ENCODE results near the gene HSPG2. TPM values are rescaled to one million over a fixed set of nuclear protein-coding genes. Genes with fewer than 3 reads are reported as not detected.

Gene HSPG2
- total and polyA plus RNA-seq, 2 donors (not counting 1 experiment from before 2014, with no cell fraction given), result 2.0 to 4.5 TPM

DNA sequence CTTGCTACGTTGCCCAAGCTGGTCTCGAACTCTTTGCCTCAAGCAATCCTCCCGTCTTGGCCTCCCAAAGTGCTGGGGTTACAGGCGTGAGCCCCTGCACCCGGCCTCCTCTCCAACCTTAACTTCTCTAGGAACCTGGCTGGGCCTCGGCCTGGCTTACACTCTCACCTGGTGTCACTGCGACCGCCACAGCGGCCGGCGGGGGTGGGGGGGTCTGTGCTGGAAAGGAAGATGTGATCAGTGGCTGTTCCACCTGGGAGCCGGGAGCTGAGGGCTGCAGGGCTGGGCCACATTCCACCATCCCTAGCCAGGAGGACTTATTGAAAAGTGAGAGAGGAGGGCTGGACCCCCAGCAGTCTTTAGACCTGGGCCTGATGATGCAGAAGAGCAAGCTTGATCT, 48.6 kb downstream of the HSPG2 start:
- Histone ChIP-seq H3K4me2 (replicated peaks; ENCODE audit: low read depth, low read length, poor library complexity, severe bottlenecking) (no peak overlapping the region), H2AFZ (ENCODE audit: insufficient read depth, low read depth, low read length, poor library complexity, severe bottlenecking) (no peak overlapping the region), H3K9ac (ENCODE audit: low read length) (no peak overlapping the region), H3K79me2 (ENCODE audit: control insufficient read depth, insufficient read depth, low read length) (no peaks in the 10 kb centered on the region), H3K27me3 (replicated peaks in 1 of 4; ENCODE audit: control extremely low read depth in 1 of 4, control insufficient read depth in 3 of 4, insufficient read depth in 4 of 4, low read length in 3 of 4) (no peaks in the 10 kb centered on the region), H3K36me3 (replicated peaks in 1 of 2; ENCODE audit: control extremely low read depth in 1 of 2, control insufficient read depth in 1 of 2, extremely low read depth in 1 of 2, insufficient read depth in 2 of 2, low read length in 1 of 2) (no peaks in the 10 kb centered on the region), H4K20me1 (ENCODE audit: control insufficient read depth, insufficient read depth, low read length, poor library complexity, severe bottlenecking) (no peaks in the 10 kb centered on the region), H3K27ac (ENCODE audit: low read length in 2 of 2) (no peak overlapping the region), H3K9me3 (ENCODE audit: control extremely low read depth in 1 of 3, control insufficient read depth in 2 of 3, insufficient read depth in 1 of 3, low read length in 2 of 3) (no peaks in the 10 kb centered on the region), H3K4me1 (ENCODE audit: control insufficient read depth in 2 of 2, insufficient read depth in 2 of 2, low read length in 2 of 2) (no peaks in the 10 kb centered on the region), H3K4me3 (ENCODE audit: control extremely low read depth in 1 of 5, extremely low read depth in 1 of 5, insufficient read depth in 1 of 5, low read depth in 2 of 5, low read length in 4 of 5) (no peak overlapping the region)
- H3K9me3 Mint-ChIP-seq (ENCODE audit: insufficient read depth), result no peaks in the 10 kb centered on the region
- intact Hi-C loops (cut with micrococcal nuclease), result no loop called here
- no peaks in the 10 kb centered on the region for H3K27me3 Mint-ChIP-seq
- ATAC-seq (ENCODE audit: low read depth) (no peak), DNase-seq (no peak)
- POLR2A ChIA-PET, result no interaction called here
- H3K4me1 Mint-ChIP-seq, result no peaks in the 10 kb centered on the region
- CTCF ChIA-PET, result no interaction called here
- no peak overlapping the region for H3K4me3 Mint-ChIP-seq
- H3K27ac Mint-ChIP-seq, result no peak overlapping the region
- WGBS (ENCODE audit: insufficient coverage), result 97% methylated on average over 5 of the region's 12 CpGs
- TF ChIP-seq EZH2 (IDR thresholded peaks at IDR 0.05; ENCODE audit: borderline replicate concordance, insufficient read depth, low read depth, low read length, poor library complexity, severe bottlenecking), result no peak
- TF ChIP-seq, protein P1, sequence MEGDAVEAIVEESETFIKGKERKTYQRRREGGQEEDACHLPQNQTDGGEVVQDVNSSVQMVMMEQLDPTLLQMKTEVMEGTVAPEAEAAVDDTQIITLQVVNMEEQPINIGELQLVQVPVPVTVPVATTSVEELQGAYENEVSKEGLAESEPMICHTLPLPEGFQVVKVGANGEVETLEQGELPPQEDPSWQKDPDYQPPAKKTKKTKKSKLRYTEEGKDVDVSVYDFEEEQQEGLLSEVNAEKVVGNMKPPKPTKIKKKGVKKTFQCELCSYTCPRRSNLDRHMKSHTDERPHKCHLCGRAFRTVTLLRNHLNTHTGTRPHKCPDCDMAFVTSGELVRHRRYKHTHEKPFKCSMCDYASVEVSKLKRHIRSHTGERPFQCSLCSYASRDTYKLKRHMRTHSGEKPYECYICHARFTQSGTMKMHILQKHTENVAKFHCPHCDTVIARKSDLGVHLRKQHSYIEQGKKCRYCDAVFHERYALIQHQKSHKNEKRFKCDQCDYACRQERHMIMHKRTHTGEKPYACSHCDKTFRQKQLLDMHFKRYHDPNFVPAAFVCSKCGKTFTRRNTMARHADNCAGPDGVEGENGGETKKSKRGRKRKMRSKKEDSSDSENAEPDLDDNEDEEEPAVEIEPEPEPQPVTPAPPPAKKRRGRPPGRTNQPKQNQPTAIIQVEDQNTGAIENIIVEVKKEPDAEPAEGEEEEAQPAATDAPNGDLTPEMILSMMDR (IDR thresholded peaks at IDR 0.05), result no peak

DNA sequence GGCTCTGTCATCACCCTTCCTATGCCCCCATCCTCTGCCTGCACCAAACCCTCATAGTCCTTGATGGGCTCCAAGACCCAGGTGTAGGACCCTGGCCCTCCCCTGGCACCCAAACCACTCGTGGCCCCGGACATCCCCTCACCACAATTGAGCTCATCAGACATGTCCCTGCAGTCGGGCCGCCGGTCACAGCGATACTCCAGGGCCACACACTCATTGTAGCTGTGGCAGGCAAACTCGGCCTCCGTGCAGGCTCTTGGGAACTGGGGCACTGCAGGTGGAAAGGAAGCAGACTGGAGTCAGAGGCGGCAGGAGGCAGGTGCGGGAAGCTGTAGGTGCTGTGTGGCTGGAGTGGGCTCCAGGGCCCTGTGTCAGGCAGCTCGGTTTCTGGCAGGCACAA, 49.3 kb downstream of the HSPG2 start:
- Mint-ChIP-seq H3K27me3 (no peaks in the 10 kb centered on the region), H3K4me3 (no peak overlapping the region), H3K9me3 (ENCODE audit: insufficient read depth) (no peaks in the 10 kb centered on the region), H3K4me1 (no peaks in the 10 kb centered on the region), H3K27ac (no peak overlapping the region)
- no peaks in the 10 kb centered on the region for H3K27me3 ChIP-seq (replicated peaks in 1 of 4; ENCODE audit: control extremely low read depth in 1 of 4, control insufficient read depth in 3 of 4, insufficient read depth in 4 of 4, low read length in 3 of 4)
- ChIA-PET POLR2A (no interaction called here), CTCF (interaction anchor here (0.5 kb wide), 1 partner anchor 1197 kb away, joined by 4 read pairs; no protein-coding TSS in a partner anchor)
- H4K20me1 ChIP-seq (ENCODE audit: control insufficient read depth, insufficient read depth, low read length, poor library complexity, severe bottlenecking), result no peaks in the 10 kb centered on the region
- H3K36me3 ChIP-seq (replicated peaks in 1 of 2; ENCODE audit: control extremely low read depth in 1 of 2, control insufficient read depth in 1 of 2, extremely low read depth in 1 of 2, insufficient read depth in 2 of 2, low read length in 1 of 2), result no peaks in the 10 kb centered on the region
- no peaks in the 10 kb centered on the region for H3K9me3 ChIP-seq (ENCODE audit: control extremely low read depth in 1 of 3, control insufficient read depth in 2 of 3, insufficient read depth in 1 of 3, low read length in 2 of 3)
- H3K4me3 ChIP-seq (ENCODE audit: control extremely low read depth in 1 of 5, extremely low read depth in 1 of 5, insufficient read depth in 1 of 5, low read depth in 2 of 5, low read length in 4 of 5), result no peak overlapping the region
- no peak for DNase-seq
- H2AFZ ChIP-seq (ENCODE audit: insufficient read depth, low read depth, low read length, poor library complexity, severe bottlenecking), result no peak overlapping the region
- no peak for ATAC-seq (ENCODE audit: low read depth)
- no peak overlapping the region for H3K9ac ChIP-seq (ENCODE audit: low read length)
- no peak overlapping the region for H3K4me2 ChIP-seq (replicated peaks; ENCODE audit: low read depth, low read length, poor library complexity, severe bottlenecking)
- no peak for TF ChIP-seq EZH2 (IDR thresholded peaks at IDR 0.05; ENCODE audit: borderline replicate concordance, insufficient read depth, low read depth, low read length, poor library complexity, severe bottlenecking)
- TF ChIP-seq, protein P1 (IDR thresholded peaks at IDR 0.05), result no peak
- no peak overlapping the region for H3K27ac ChIP-seq (ENCODE audit: low read length in 2 of 2)
- no peaks in the 10 kb centered on the region for H3K79me2 ChIP-seq (ENCODE audit: control insufficient read depth, insufficient read depth, low read length)
- no peaks in the 10 kb centered on the region for H3K4me1 ChIP-seq (ENCODE audit: control insufficient read depth in 2 of 2, insufficient read depth in 2 of 2, low read length in 2 of 2)
- intact Hi-C loops (cut with micrococcal nuclease), result no loop called here
- 91% methylated on average over 9 of the region's 11 CpGs for WGBS (ENCODE audit: insufficient coverage)

Data from B cell (primary cell).